NB4 (cell line): ENCODE data around the gene MEGF11.

Source experiments
- MYC ChIP-seq: IDR thresholded peaks from 2 replicates; pipeline ENCODE4 v1.6.1; 2011; ENCODE audit warnings: low read depth, low read length
- POLR2A ChIP-seq: IDR thresholded peaks from 2 replicates; pipeline ENCODE4 v1.6.1; 2011; ENCODE audit warnings: mild to moderate bottlenecking; ENCODE audit not compliant: insufficient read length; ENCODE audit errors: extremely low read depth
- TF ChIP-seq, protein P1 (sequence below): IDR thresholded peaks from one replicate; pipeline ENCODE4 v1.5.1; 2012; ENCODE audit warnings: low read depth, low read length

DNA sequence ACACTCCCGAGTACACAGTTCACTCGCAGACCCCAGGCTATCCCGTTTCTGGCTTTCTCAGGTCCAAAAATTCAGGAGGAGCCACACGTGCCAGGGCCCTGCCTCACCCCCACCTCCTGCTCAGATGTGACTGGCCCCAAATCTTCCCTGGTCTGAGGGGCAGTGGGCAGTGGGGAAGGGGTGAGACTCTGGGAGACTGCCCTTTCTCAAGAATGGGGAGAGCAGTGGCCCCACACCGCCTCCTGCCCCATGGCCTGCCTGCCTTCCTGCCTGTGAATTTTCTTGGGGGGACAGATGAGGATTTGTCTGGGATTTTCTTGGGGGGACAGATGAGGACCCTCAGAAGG, 174.6 kb downstream of the MEGF11 start:
- TF ChIP-seq, protein P1, sequence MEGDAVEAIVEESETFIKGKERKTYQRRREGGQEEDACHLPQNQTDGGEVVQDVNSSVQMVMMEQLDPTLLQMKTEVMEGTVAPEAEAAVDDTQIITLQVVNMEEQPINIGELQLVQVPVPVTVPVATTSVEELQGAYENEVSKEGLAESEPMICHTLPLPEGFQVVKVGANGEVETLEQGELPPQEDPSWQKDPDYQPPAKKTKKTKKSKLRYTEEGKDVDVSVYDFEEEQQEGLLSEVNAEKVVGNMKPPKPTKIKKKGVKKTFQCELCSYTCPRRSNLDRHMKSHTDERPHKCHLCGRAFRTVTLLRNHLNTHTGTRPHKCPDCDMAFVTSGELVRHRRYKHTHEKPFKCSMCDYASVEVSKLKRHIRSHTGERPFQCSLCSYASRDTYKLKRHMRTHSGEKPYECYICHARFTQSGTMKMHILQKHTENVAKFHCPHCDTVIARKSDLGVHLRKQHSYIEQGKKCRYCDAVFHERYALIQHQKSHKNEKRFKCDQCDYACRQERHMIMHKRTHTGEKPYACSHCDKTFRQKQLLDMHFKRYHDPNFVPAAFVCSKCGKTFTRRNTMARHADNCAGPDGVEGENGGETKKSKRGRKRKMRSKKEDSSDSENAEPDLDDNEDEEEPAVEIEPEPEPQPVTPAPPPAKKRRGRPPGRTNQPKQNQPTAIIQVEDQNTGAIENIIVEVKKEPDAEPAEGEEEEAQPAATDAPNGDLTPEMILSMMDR = no peak
- TF ChIP-seq MYC = no peak
- TF ChIP-seq POLR2A = no peak
